NT2/D1 (cell line): Measurements from ENCODE around the gene EIF5A2.

ENCODE experiments used
- SUZ12 ChIP-seq: IDR thresholded peaks from 2 replicates; pipeline ENCODE4 v1.6.1; 2011; ENCODE audit not compliant: insufficient read length, insufficient read depth; ENCODE audit errors: extremely low read depth
- ZNF274 ChIP-seq: IDR thresholded peaks from 2 replicates; pipeline ENCODE4 v1.6.1; 2011; ENCODE audit warnings: mild to moderate bottlenecking, low read depth, low read length

GRCh38 chr3:170908235-170909116 is at the start of gene EIF5A2:
- TF ChIP-seq ZNF274 = no peak
- no peak for TF ChIP-seq SUZ12
